ENCODE data around the gene PDK1. TPM values are rescaled to one million over a fixed set of nuclear protein-coding genes. Genes with fewer than 3 reads are reported as not detected.

The PDK1 gene
- total RNA-seq, 1 experiment from 2014 or later = 18.5 TPM

GRCh38 chr2:172562298-172562697 is 6.4 kb downstream of the PDK1 start:
- peaks cover 10% of the 10 kb centered on the region for H3K4me1 ChIP-seq (replicated peaks; ENCODE audit: insufficient read depth)
- peaks cover 53% of the 10 kb centered on the region for H3K36me3 ChIP-seq (ENCODE audit: low read depth)
- H3K27ac ChIP-seq = no peak overlapping the region
- H3K9me3 ChIP-seq (ENCODE audit: insufficient read depth, low read depth) = no peaks in the 10 kb centered on the region
- H3F3A ChIP-seq (ENCODE audit: insufficient read depth, low read depth) = no peaks in the 10 kb centered on the region
- intact Hi-C loops (cut with micrococcal nuclease; ENCODE audit: unreplicated experiment) = no loop called here
- no TSS peak for BruUV-seq (replicated peaks)
- no peak overlapping the region for H2AFZ ChIP-seq
- no peak overlapping the region for H3K4me3 ChIP-seq
- TF ChIP-seq EZH2 (IDR thresholded peaks at IDR 0.05; ENCODE audit: low read depth) = no peak
- TF ChIP-seq, protein P1, sequence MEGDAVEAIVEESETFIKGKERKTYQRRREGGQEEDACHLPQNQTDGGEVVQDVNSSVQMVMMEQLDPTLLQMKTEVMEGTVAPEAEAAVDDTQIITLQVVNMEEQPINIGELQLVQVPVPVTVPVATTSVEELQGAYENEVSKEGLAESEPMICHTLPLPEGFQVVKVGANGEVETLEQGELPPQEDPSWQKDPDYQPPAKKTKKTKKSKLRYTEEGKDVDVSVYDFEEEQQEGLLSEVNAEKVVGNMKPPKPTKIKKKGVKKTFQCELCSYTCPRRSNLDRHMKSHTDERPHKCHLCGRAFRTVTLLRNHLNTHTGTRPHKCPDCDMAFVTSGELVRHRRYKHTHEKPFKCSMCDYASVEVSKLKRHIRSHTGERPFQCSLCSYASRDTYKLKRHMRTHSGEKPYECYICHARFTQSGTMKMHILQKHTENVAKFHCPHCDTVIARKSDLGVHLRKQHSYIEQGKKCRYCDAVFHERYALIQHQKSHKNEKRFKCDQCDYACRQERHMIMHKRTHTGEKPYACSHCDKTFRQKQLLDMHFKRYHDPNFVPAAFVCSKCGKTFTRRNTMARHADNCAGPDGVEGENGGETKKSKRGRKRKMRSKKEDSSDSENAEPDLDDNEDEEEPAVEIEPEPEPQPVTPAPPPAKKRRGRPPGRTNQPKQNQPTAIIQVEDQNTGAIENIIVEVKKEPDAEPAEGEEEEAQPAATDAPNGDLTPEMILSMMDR (conservative IDR thresholded peaks at IDR 0.05) = no peak
- no peaks in the 10 kb centered on the region for H3K27me3 ChIP-seq (ENCODE audit: insufficient read depth, low read depth)
- POLR2A ChIA-PET (ENCODE audit: unreplicated experiment) = interaction anchor here (0.7 kb wide), 1 partner anchor 590 kb away, joined by 4 read pairs; no protein-coding TSS in a partner anchor
- H3K79me2 ChIP-seq (ENCODE audit: low read depth) = peaks cover 37% of the 10 kb centered on the region
- CTCF ChIA-PET = no interaction called here
- DNase-seq = no peak
- H4K20me1 ChIP-seq (ENCODE audit: insufficient read depth) = peaks cover 3% of the 10 kb centered on the region; the same call in 1 of the 2 replicates
- H3K9me2 ChIP-seq (ENCODE audit: insufficient read depth) = no peaks in the 10 kb centered on the region
- no peak overlapping the region for H3K4me2 ChIP-seq

- ChIA-PET POLR2A (ENCODE audit: unreplicated experiment) (no interaction called here), CTCF (no interaction called here)
- Histone ChIP-seq H3F3A (ENCODE audit: insufficient read depth, low read depth) (no peaks in the 10 kb centered on the region), H3K9me2 (ENCODE audit: insufficient read depth) (no peaks in the 10 kb centered on the region), H3K27ac (no peak overlapping the region), H2AFZ (no peak overlapping the region), H3K9me3 (ENCODE audit: insufficient read depth, low read depth) (no peaks in the 10 kb centered on the region), H3K27me3 (ENCODE audit: insufficient read depth, low read depth) (no peaks in the 10 kb centered on the region), H3K36me3 (ENCODE audit: low read depth) (peaks cover 72% of the 10 kb centered on the region), H3K4me1 (replicated peaks; ENCODE audit: insufficient read depth) (no peaks in the 10 kb centered on the region), H4K20me1 (ENCODE audit: insufficient read depth) (peaks cover 3% of the 10 kb centered on the region; the same call in 1 of the 2 replicates), H3K4me2 (no peak overlapping the region), H3K4me3 (no peak overlapping the region), H3K79me2 (ENCODE audit: low read depth) (peaks cover 16% of the 10 kb centered on the region; the same call in 1 of the 2 replicates)
- intact Hi-C loops (cut with micrococcal nuclease; ENCODE audit: unreplicated experiment) = no loop called here
- BruUV-seq (replicated peaks) = no TSS peak
- DNase-seq = no peak
- TF ChIP-seq, protein P1 (conservative IDR thresholded peaks at IDR 0.05) = no peak
- no peak for TF ChIP-seq EZH2 (IDR thresholded peaks at IDR 0.05; ENCODE audit: low read depth)
These were observed 8.5 kb downstream of the PDK1 start for GRCh38 chr2:172564376-172564775.

- Histone ChIP-seq H4K20me1 (ENCODE audit: insufficient read depth) (no peaks in the 10 kb centered on the region), H3F3A (ENCODE audit: insufficient read depth, low read depth) (peaks cover 3% of the 10 kb centered on the region; the same call in 1 of the 2 replicates), H3K27me3 (ENCODE audit: insufficient read depth, low read depth) (no peaks in the 10 kb centered on the region), H3K9me3 (ENCODE audit: insufficient read depth, low read depth) (peaks cover 21% of the 10 kb centered on the region), H3K4me2 (no peak overlapping the region), H3K4me3 (no peak overlapping the region), H3K27ac (no peak overlapping the region), H3K79me2 (ENCODE audit: low read depth) (peaks cover 4% of the 10 kb centered on the region; the same call in 1 of the 2 replicates), H2AFZ (no peak overlapping the region), H3K4me1 (replicated peaks; ENCODE audit: insufficient read depth) (no peaks in the 10 kb centered on the region), H3K36me3 (ENCODE audit: low read depth) (peaks cover 77% of the 10 kb centered on the region), H3K9me2 (ENCODE audit: insufficient read depth) (no peaks in the 10 kb centered on the region)
- ChIA-PET CTCF (no interaction called here), POLR2A (ENCODE audit: unreplicated experiment) (interaction anchor here (0.6 kb wide), 1 partner anchor 649 kb away, joined by 6 read pairs; the partner anchor contains the start of gene HAT1)
- TF ChIP-seq, protein P1 (conservative IDR thresholded peaks at IDR 0.05) = no peak
- no peak for TF ChIP-seq EZH2 (IDR thresholded peaks at IDR 0.05; ENCODE audit: low read depth)
- intact Hi-C loops (cut with micrococcal nuclease; ENCODE audit: unreplicated experiment) = no loop called here
- DNase-seq = no peak
- no TSS peak for BruUV-seq (replicated peaks)
These were observed 15.4 kb downstream of the PDK1 start for GRCh38 chr2:172571245-172571644.
